Loucy (cell line): ENCODE measurements around the gene ROBO2.

Experiments
- EZH2phosphoT487 ChIP-seq: fragments of 200-600 bp; IDR thresholded peaks from 2 replicates; pipeline ENCODE4 v1.6.1; 2018; ENCODE audit warnings: antibody characterized with exemption, mild to moderate bottlenecking, moderate library complexity, borderline replicate concordance
- TF ChIP-seq, protein P1 (sequence below): fragments of 200-600 bp; sonication (generic); conservative IDR thresholded peaks from 2 replicates; pipeline ENCODE4 v1.5.1; 2014; ENCODE audit warnings: mild to moderate bottlenecking, antibody characterized with exemption, low read length

DNA sequence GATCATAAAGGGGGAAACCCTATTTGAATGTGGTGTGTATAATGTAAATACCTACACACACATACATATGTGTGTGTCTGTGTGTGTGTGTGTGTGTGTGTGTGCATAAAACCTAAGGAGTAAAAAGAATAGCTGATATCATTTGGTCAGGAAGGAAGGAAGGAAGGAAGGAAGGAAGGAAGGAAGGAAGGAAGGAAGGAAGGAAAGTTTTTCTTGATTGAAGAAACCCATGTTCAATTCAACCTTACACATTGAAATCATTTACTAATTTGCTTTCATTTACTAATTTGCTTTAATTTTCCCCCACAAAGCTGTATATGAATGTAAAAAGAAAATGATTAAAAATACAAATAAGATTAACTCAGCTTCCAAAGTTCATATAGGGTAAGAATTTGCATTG, 386.6 kb downstream of the ROBO2 start:
- TF ChIP-seq, protein P1, sequence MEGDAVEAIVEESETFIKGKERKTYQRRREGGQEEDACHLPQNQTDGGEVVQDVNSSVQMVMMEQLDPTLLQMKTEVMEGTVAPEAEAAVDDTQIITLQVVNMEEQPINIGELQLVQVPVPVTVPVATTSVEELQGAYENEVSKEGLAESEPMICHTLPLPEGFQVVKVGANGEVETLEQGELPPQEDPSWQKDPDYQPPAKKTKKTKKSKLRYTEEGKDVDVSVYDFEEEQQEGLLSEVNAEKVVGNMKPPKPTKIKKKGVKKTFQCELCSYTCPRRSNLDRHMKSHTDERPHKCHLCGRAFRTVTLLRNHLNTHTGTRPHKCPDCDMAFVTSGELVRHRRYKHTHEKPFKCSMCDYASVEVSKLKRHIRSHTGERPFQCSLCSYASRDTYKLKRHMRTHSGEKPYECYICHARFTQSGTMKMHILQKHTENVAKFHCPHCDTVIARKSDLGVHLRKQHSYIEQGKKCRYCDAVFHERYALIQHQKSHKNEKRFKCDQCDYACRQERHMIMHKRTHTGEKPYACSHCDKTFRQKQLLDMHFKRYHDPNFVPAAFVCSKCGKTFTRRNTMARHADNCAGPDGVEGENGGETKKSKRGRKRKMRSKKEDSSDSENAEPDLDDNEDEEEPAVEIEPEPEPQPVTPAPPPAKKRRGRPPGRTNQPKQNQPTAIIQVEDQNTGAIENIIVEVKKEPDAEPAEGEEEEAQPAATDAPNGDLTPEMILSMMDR, result no peak
- TF ChIP-seq EZH2phosphoT487, result no peak
